GM21390 (cell line): Measurements from ENCODE around the gene SEPHS2.
A peak's percentile ranks its signal among the peaks of the same experiment; 100 is the strongest.
"Not testable (repeated sequence)": the region's sequence is repeated elsewhere in the genome, so short reads cannot be mapped to it uniquely, and the experiment has no call there.

Experiments
- ATAC-seq: cut with Tn5 transposase; IDR thresholded peaks from one replicate; pipeline ENCODE4 v1.9.1; 2021; ENCODE audit not compliant: unreplicated experiment

SEPHS2 gene

GRCh38 chr16:30470632-30470995 lies 24.9 kb upstream of the SEPHS2 start:
- no peak for ATAC-seq

- ATAC-seq: no peak
Observed at GRCh38 chr16:30470170-30470512, 24.5 kb upstream of the SEPHS2 start.

GRCh38 chr16:30464078-30464477 lies 18.4 kb upstream of the SEPHS2 start:
- ATAC-seq: no peak

GRCh38 chr16:30461426-30461825 lies 15.8 kb upstream of the SEPHS2 start:
- not testable (repeated sequence) for ATAC-seq

DNA sequence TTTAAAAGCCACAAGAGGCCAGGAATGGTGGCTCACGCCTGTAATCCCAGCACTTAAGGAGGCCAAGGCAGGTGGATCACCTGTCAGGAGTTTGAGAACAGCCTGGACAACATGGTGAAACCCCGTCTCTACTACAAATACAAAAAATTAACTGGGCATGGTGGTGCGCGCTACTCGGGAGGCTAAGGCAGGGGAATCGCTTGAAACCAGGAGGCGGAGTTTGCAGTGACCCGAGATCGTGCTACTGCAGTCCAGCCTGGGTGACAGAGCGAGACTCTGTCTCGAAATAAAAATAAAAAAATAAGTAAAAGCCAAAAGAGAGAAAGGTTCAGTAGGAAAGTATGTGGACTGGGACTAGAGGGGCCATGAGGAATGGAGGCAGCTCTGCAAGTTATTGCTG lies 13.8 kb upstream of the SEPHS2 start:
- no peak for ATAC-seq

DNA sequence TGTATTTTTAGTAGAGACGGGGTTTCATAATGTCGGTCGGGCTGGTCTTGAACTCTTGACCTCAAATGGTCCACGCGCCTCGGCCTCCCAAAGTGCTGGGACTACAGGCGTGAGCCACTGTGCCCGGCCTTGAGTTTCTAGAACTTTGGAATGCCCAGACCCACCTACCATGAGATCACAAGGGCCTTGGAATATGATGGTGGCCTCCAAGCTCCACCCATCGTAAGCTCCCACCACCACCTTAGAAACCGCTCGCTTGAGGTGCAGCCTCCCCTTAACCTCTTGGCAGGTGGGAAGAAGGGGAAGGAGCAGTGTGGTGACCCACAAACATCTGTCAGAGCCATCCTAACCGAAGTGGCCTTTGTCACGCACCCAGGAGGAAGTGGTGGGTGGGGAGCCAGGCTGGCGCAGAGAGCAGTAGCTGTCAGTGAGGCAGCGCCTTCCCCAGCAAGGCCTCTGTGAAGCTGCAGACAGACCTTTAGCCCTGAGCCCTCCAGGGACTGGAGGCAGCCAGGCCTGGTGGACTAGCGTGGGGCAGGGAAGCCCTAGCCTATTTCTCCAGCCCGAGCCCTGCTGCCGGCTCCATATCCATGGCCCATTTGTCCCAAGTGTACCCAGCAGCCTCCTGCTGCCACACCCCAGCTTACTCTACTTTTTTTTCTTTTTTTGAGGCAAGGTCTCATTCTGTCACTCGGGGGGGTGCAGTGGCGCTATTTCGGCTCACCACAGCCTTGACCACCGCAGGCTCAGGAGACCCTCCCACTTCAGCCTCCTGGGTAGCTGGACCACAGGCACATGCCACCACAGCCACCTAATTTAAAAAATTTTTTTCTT lies 13.1 kb upstream of the SEPHS2 start:
- ATAC-seq: peak; percentile 78

- ATAC-seq: no peak
Observed at GRCh38 chr16:30457743-30458560, 12.3 kb upstream of the SEPHS2 start.

- no peak for ATAC-seq
Observed at GRCh38 chr16:30457256-30457655, 11.6 kb upstream of the SEPHS2 start.

GRCh38 chr16:30456302-30456701 lies 10.6 kb upstream of the SEPHS2 start:
- no peak for ATAC-seq

DNA sequence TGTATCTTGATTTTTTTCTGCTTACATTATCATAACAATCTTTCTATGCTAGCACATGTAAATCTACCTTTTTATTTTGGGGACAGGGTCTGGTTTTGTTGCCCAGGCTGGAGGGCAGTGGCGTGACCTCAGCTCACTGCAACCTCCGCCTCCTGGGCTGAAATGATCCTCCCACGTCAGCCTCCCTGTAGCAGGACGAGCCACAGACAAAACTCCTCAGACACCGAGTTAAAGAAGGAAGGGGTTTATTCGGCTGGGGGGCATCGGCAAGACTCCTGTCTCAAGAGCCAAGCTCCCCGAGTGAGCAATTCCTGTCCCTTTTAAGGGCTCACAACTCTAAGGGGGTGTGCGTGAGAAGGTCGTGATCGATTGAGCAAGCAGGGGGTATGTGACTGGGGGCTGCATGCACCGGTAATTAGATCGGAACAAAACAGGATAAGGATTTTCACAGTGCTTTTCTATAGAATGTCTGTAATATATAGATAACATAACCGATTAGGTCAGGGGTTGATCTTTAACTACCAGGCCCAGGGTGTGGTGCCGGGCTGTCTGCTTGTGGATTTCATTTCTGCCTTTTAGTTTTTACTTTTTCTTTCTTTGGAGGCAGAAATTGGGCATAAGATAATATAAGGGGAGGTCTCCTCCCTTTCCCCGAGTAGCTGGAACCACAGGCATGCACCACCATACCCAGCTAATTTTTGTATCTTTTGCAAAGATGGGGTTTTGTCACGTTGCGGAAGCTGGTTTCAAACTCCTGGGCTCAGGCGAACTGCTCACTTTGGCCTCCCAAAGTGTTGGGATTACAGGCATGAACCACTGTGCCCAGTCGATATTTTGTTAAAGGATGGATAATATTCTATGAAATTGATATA lies 7.3 kb upstream of the SEPHS2 start:
- ATAC-seq: not testable (repeated sequence)

DNA sequence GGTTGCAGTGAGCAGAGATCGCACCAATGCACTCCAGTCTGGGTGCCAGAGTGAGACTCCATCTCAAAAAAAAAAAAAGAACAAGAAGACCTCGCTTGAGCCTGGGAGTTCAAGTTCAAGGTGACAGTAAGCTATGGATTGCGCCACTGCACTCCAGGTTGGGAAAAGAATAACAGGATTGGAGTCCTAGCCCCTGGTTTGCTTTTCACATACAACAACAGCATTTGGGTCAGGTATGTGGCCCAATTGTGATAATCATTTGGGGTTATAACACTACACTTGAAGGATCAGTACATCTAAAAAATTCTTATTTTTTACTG lies 3.4 kb upstream of the SEPHS2 start:
- no peak for ATAC-seq

DNA sequence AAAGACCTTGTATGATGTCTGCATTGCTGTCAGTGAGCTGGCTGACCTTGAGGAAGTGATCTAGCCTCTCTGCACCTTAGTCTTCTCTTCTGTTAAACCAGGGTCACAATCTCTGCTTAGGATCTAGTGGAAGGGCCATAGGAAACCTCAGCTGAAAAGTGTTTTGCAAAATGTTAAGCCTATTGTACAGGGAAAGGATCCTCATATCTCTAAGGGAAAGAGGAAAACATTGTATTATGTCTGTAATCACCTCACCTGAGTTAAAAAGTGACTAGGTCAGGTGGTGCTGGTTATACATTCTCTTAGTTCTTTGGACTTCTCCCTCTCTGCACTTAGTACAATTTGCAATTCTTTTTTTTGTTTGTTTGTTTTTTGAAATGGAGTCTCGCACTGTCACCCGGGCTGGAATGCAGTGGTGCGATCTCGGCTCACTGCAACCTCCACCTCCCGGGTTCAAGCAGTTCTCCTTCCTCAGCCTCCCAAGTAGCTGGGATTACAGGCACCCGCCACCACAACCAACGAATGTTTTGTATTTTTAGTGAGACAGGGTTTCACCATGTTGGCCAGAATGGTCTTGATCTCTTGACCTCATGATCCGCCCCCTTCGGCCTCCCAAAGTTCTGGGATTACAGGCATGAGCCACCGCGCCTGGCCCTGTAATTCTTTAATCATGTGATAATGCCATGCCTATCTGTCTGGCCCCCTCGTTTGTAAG lies 2.0 kb upstream of the SEPHS2 start:
- no peak for ATAC-seq

DNA sequence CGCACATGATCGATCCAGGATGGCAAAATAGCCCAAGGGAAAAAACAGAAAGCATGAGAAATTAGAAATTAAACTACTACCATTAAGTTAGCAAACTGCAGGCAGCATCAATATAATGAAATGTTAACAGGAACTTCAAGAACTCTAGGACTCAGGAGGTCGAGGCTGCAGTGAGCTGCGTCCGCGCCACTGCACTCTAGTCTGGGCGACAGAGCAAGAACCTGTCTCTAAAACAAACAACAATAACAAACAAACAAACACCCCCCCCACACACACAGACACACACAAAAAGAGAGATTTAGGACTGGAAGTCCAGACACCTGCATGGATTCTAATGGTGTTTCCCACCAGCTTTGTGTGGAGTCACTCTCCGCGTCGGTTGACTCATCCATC lies 525 bp upstream of the SEPHS2 start:
- ATAC-seq: no peak

- no peak for ATAC-seq
Observed at GRCh38 chr16:30445149-30445407, 596 bp downstream of the SEPHS2 start.

DNA sequence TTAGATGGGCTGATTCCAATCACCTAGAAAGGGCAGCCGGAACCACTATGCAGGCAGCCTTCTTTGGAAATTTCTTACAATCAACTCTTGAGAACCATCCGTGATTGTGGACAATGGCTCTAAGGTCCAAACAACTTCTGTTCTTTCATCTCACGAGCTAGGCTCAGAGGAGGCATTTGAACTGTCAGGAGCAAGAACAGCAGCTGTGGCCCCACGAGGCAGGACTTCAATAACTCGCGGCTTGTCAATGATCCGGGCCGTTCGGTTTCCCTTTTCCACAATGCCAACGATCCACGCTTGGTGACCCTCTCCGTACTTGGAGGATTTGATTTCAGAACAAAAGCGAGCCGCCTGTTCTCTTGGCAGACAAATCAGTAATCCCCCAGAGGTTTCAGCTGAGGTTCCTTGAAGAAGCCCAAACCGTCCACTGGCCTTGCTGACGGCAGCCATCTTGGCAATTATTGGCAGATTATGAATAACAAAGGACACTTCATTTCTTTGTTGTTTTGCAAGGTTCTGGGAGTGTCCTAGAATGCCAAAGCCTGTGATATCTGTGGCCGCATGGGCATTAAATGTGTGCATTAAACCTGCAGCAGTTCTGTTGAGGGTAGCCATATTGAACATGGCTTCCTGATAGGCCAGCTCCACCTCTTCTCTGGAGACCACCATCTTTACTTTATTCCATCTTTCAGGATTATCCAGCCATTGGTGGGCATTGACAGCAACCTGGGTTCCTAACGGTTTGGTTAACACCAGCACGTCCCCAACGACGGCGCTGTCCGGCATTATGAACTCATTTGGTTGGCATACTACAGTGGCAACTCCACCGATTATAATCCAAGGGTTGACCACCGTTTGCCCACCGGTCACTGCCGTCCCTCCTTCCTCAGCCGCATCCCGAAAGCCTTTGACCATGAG lies 1.2 kb downstream of the SEPHS2 start:
- ATAC-seq: no peak

DNA sequence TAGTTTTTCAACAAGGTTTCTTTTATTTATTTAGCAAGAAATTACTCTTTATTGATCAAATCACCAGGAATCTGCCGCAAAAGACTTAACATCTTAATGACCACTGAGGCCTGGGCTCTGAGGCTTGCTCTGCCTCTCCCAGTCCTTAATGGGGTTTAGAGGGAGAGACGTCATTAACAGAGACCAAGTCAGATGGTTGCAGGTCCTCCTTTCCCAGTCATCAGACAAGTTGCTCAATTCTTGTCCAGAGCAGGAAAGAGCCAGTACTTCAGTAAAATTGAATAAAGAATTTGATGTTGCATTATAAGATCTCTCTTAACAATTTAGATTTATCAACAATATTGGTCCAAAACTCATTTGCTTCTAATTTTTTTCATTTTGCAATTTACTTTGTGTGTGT lies 2.0 kb downstream of the SEPHS2 start:
- no peak for ATAC-seq

- ATAC-seq: no peak
Observed at GRCh38 chr16:30439720-30440348, 5.8 kb downstream of the SEPHS2 start.

GRCh38 chr16:30438835-30439234 lies 6.8 kb downstream of the SEPHS2 start:
- ATAC-seq: no peak

GRCh38 chr16:30437511-30438046 lies 8.1 kb downstream of the SEPHS2 start:
- no peak for ATAC-seq
